Islet precursor cell (in vitro differentiated cells): ENCODE data around the gene KATNIP.

ENCODE experiments used
- DNase-seq: peaks from one replicate; pipeline ENCODE4 v3.0.0-alpha.2; 2018

KATNIP gene

DNA sequence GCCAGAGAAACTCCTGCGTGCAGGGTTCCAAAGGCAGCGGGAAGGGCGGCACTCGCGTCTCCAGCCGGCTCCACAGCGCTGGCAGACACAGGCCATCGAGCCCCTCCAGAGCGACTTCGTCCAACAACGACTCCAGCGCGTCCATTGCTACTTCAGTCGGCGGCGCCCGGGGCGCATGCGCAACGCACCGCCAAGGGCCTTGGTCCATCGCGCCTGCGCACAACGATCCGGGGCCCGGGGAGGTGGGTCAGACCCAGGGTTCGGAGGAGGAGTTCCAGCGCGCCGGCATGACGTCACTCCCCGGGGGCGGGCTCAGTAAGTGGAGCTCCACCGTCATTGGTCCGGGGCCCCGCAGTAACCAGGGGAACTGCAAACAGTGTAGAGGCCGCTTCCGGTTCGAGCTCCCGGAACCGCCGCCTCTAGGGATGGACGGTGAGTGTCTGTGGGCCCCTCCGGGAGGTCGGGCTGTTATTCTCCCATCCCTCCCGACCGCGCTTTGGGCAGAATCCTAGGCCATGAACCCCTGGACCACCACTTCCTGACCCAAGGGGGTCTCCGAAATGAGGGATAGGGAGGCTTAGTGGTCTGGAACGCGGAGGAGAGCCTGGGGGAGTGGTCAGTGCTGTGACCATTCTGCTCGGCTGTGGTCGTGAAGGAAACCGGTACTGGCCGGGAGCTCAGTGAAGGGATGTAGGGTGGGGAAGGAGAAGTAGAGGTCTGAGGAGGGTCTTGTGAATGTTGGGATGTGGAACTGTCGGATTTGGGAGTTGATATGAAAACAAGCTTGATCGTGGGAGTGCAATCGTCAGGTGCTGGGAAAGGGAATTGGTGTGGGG lies at the start of gene KATNIP, which contains the start of gene GTF3C1:
TSS of gene KATNIP (plus strand) at position 399 of the 836 bp plus-strand sequence. CDS start at position 426, 27 bp downstream.
TSS of gene GTF3C1 (minus strand) at position 168 of the 836 bp plus-strand sequence. CDS start at position 145, 23 bp downstream.
- DNase-seq, result peak; percentile 99

DNA sequence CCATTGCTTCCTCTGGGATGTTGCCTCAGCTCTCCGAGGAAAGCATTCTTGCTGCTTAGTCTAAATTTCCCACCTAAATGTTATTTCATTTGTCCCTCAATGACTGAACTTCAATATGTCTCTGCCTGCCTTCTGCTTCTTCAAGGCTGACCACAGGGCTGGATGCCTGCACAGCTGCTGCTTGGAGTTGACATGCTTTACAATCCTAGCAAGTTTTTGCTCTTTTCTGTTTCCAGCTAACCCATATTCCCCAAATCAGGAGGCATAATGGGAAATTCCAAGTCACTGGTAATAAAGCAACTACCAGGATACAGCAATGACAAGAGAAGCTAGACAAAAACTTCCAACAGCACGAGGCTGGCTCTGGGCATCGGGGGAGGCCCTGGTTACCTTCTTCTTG lies 49.1 kb upstream of the KATNIP start:
- DNase-seq, result no peak

DNA sequence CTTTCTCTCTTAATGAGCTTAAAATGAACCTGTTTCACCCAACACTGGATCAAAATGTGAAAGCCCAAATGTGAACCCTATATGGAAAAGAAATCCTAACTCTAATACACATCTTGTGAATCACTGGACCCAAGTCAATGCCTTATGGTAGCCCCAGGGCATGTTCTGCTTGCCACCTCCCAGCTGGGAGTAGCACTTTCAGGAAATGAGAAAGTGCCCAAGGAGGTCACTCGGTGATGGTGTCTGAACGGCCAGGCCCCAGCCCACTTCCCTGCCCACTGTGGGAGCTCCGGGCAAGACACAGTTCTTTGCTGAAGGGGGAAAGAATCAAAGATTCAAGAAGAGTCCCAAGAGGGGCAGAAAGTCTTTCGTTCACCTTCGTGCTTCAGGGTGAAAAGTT lies 46.3 kb upstream of the KATNIP start:
- no peak for DNase-seq

- no peak for DNase-seq
Observed at GRCh38 chr16:27505297-27506236, 44.4 kb upstream of the KATNIP start.

DNA sequence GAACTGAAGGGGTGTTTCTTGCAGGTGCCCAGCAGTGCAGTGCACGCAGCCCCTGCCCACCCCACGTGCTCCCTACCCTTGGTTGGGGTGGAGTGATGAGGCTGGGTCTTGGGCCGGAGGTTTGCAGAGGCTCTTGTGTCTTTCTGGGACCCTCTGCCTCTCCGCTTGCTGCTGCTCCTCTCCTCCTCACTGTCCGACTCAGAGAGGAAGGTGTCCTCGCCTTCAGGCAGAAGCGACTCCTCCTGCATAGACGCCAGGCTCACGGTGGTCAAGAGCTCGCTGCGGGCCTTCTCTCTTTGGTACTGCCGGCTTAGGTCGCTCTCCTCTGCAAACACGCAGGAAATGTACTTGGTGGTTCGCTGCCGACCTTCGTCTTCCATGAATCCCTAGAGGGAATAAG lies 43.2 kb upstream of the KATNIP start:
- DNase-seq, result no peak

GRCh38 chr16:27508476-27508875 lies 41.5 kb upstream of the KATNIP start:
- no peak for DNase-seq

DNA sequence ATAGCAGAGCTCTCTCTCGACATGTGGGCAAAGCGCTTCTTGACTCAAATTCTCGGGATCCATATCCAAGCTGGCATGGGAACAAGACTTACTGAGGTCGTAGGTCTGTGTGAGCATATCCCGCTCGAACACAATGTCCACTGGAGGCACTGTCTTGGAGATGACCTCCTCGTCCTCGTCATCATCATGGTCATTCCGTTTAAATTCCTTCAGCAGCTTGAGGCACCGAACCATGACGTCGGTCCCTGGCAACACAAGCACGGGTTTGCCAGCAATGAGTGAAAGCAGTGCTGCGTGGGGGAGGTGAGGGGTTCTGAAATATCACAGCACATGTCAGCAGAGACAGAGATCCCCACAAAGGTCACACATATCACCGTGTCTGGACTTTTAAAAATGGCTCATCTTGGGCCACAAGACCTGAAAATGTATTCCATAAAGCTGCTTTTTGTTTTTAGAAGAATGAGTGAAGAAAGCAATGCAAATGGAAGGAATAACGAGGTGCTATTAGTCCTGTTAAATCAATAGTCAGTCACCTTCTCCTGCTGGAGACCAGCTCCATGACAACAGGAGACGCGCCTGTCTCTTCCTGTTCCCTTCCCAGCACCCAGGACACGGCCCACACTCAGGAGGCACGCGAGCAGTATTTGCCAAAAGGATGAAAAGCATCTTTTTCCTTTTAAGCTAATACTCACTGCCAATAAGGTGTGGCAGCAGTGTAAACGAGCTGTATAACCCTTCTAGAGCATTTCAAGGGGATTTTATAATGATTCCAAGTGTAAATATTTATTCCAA lies 38.1 kb upstream of the KATNIP start:
- no peak for DNase-seq

- DNase-seq, result no peak
Observed at GRCh38 chr16:27514806-27515205, 35.1 kb upstream of the KATNIP start.

- DNase-seq, result peak; percentile 71
Observed at GRCh38 chr16:27515874-27516353, 34.0 kb upstream of the KATNIP start.

- DNase-seq, result no peak
Observed at GRCh38 chr16:27516365-27516764, 33.6 kb upstream of the KATNIP start.

GRCh38 chr16:27517664-27518063 lies 32.3 kb upstream of the KATNIP start:
- no peak for DNase-seq

DNA sequence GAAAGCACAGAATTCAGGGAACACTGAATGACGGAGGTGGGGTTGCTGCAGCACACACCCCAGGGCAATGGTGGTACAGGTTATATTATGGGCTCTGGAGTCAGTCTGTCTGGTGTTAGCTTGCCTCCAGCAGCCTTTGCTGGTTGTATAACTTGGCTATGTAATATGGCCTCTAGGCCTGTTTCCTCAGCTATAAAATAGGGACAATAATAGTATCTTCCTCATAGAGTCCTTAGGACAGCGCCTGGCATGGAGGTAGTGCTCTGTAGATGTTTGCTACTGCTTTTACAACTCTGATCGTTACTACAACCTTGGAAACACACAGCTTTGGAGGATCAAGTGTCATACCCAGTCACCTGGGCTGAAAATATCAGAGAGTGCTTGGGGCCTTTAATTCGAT lies 31.7 kb upstream of the KATNIP start:
- DNase-seq, result no peak

DNA sequence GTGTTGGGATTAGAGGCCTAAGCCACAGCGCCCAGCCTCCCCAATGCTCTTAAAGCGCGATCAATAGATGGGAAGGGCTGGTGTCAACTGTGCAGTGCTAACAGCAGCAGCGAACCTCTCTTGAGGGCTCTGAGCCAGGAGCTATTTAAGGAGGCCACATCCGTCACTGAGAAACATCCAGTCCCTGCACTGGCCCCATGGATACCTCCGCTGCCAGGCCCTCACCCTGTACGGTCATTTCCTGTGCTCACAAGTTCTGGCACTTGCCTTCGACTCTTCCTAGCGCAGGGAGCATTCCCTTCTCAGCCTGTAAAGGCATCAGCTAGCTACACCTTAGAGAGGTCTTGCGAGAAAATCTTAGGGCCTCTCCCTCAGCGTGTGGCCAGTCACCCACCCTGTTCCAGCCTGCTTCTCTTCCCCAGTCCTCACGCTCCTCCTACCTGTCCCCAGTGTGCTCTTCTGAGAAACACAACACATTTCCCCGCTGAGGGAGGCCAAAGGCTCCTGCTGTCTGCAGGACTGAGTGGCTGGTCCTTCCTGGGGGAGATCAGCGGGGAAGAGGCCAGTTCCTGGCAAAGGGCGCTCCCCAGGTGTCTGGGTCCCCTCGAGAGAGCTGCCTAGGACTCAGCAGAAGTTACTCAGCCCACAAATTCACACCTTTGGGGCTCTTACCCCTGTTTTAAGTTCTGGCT lies 28.8 kb upstream of the KATNIP start:
- no peak for DNase-seq

DNA sequence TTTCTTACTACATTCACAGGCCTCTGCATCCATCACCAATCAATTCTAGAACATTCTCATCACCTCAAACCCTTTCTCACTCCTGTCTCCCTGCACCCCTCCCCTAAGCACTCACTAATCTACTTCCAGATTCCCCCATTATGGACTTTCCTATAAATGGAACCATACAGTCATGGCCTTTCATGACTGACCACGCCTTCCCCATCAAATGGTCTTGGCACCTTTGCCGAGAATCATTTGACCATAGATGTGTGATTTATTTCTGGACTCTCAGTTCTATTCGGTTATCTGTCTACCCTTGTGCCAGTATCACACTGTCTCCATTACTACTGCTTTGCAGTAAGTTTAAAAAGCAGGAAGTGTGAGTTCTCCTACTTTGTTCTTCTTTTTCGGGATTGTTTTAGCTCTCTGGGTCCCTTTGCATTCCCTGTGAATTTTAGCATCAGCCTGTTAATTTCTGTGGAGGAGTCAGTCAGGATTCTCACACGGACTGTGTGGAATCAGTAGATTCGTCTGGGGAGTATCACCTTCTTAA lies 27.7 kb upstream of the KATNIP start:
- no peak for DNase-seq

GRCh38 chr16:27526180-27526579 lies 23.8 kb upstream of the KATNIP start:
- DNase-seq, result no peak

DNA sequence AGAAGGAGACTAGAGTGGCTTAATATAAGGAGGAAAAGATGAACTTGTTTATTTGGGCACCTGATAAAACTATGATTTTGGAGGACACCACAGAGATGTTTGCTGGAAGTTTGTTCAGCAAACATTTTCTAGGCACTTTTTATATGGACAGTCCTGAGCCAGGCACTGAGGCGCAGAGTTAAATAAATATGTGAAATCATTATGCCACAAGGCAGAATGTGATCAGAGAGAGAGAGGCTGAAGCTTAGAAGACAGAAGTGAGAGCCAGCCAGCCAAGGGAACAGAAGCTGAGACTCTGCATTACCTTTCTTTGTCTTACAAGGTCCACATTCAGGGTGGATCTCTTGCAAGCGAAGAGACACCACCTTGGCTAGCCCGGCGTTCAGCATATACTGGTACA lies 21.6 kb upstream of the KATNIP start:
- no peak for DNase-seq

DNA sequence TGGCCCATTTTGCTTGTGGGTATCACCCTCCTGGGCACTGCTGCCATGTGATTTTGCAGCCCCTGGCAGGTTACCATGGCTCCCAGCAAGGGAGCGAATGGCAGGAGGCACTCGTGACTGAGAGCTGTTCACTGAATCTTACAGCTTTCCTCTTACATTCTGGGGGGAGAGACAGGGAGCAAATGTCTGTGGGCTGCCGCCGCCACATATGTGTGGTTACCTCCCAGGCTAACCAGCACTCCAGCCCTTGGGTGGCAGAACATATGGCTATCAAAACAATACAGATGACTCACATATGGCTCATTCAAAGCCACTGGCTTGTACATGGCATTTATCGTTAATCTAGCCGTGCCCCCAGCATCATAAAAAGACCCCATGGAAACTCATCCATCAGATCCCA lies 20.0 kb upstream of the KATNIP start:
- DNase-seq, result no peak

- no peak for DNase-seq
Observed at GRCh38 chr16:27531186-27531585, 18.8 kb upstream of the KATNIP start.

DNA sequence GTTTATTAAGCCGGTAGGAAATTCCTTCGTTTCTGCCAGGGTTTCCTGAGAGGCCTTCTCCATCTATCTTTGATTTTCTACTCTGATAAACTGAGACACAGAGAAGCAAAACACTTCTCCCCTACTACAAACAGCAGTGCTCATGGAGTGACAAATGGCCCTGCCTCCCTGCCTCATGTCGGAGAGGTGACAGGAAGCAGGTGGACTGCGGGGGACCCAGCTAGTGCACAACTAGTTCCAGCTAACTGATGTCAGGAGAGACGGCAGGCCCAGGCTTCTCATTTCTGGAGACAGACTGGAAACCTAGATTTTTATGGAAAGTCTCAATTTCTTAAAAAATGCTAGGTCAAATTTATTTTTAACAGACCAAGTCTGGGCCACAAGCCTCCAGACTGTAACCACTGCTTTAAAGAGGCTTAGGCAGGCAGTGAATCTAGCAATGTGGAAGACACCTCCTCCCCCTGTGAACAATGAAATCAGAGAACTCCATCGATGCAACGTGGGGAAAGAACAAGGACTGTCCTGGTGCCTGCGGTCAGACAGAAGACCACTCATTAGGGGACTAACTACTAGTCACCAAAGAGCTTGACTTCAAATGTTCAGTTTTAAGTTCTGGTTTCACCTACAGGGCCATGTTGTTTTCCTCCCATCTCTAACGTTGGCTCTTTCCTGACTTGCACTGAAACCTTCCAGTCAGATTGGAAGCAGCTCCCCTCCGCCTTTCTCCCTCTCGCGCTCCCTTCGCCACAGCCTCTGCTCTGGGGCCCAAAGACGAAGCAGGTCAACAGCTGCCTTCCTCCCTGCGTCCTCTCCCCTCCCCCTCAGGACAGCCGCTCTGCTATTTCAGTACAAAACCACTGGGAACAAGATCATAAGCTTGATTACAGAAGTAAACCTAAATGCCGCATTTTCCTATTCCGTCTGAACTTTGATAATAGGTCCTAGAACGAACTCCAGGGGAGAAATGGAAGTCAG lies 17.8 kb upstream of the KATNIP start:
- no peak for DNase-seq

GRCh38 chr16:27534256-27534655 lies 15.7 kb upstream of the KATNIP start:
- DNase-seq, result no peak

GRCh38 chr16:27538528-27538927 lies 11.4 kb upstream of the KATNIP start:
- DNase-seq, result no peak
